Sigmoid colon (tissue), 4 donors: Measurements from ENCODE around the gene PLK2.

Experiments
- POLR2AphosphoS5 ChIP-seq, 4 donors: sonication (generic); formaldehyde crosslinking; IDR thresholded peaks; one replicate each; pipeline ENCODE4 v1.6.1; 2017; ENCODE audit warnings: antibody characterized with exemption in 4 of 4
- TF ChIP-seq, protein P1 (sequence below), 4 experiments: fragments of 450-650 bp in 3 of 4; fragments of 200-600 bp in 1 of 4; IDR thresholded peaks; one replicate each; pipeline ENCODE4 v1.5.1; 2016 to 2019; ENCODE audit warnings: antibody characterized with exemption in 4 of 4, mild to moderate bottlenecking in 3 of 4, moderate library complexity in 2 of 4

GRCh38 chr5:58411372-58411771 lies 48.5 kb downstream of the PLK2 start:
- TF ChIP-seq, protein P1, sequence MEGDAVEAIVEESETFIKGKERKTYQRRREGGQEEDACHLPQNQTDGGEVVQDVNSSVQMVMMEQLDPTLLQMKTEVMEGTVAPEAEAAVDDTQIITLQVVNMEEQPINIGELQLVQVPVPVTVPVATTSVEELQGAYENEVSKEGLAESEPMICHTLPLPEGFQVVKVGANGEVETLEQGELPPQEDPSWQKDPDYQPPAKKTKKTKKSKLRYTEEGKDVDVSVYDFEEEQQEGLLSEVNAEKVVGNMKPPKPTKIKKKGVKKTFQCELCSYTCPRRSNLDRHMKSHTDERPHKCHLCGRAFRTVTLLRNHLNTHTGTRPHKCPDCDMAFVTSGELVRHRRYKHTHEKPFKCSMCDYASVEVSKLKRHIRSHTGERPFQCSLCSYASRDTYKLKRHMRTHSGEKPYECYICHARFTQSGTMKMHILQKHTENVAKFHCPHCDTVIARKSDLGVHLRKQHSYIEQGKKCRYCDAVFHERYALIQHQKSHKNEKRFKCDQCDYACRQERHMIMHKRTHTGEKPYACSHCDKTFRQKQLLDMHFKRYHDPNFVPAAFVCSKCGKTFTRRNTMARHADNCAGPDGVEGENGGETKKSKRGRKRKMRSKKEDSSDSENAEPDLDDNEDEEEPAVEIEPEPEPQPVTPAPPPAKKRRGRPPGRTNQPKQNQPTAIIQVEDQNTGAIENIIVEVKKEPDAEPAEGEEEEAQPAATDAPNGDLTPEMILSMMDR (IDR thresholded peaks at IDR 0.05), result no peak
- TF ChIP-seq POLR2AphosphoS5 (IDR thresholded peaks at IDR 0.05), result no peak
